GM12878 (cell line): Measurements from ENCODE around the gene SCYGR6. TPM values are rescaled to one million over a fixed set of nuclear protein-coding genes. Genes with fewer than 3 reads are reported as not detected.

Experiments
- ATAC-seq: fragments of 200-7000 bp; cut with Tn5 transposase; 3 replicates; pipeline ENCODE4 v1.9.1; 2020; ENCODE audit warnings: mild to moderate bottlenecking, moderate library complexity
- BruUV-seq: library from RNA; stranded (reverse); fragments of 400-500 nt; replicated peaks from 2 replicates; lab custom pipeline; 2021; lab: Mats Ljungman, UMichigan
- CTCF ChIA-PET: fragments of 300-600 bp; sonication (Branson Sonifier 250); formaldehyde crosslinking; extraction: SDS; loops from one replicate; lab custom pipeline; 2021; ENCODE audit warnings: inconsistent platforms; lab: Yijun Ruan, JAX
- POLR2A ChIA-PET: fragments of 350-600 bp; formaldehyde crosslinking; extraction: SDS; loops from one replicate; lab custom pipeline; 2021; ENCODE audit warnings: inconsistent platforms; lab: Charles Lee
- RAD21 ChIA-PET: fragments of 300-600 bp; sonication (Branson Sonifier 250); formaldehyde crosslinking; loops from one replicate; lab custom pipeline; 2023; ENCODE audit warnings: antibody characterized with exemption; ENCODE audit not compliant: unreplicated experiment; lab: Charles Lee
- SMC1A ChIA-PET: fragments of 300-600 bp; sonication (Branson Sonifier 250); formaldehyde crosslinking; loops from one replicate; lab custom pipeline; 2023; ENCODE audit not compliant: unreplicated experiment, uncharacterized antibody; lab: Charles Lee
- DNase-seq: peaks from one replicate; pipeline ENCODE4 v3.0.0-alpha.2; 2011; ENCODE audit warnings: low read depth, low spot score
- FAIRE-seq: peaks from 3 replicates; lab custom pipeline; 2011; peaks lifted over from hg19 to GRCh38; lab: Jason Lieb, UNC
- H2AFZ ChIP-seq: 2 replicates; pipeline ENCODE4 v1.6.0; 2011; ENCODE audit warnings: low read depth, low read length, control low read depth; ENCODE audit not compliant: control insufficient read depth
- H3K27ac ChIP-seq: 2 replicates; pipeline ENCODE4 v1.5.1; 2011; ENCODE audit warnings: control low read depth; ENCODE audit not compliant: control insufficient read depth, insufficient read depth
- H3K27me3 ChIP-seq, 2 experiments: replicated peaks in 1 of 2; 2 replicates each; pipeline versions ENCODE4 v1.6.0 to v1.6.1; 2011; ENCODE audit warnings: low read length in 1 of 2; ENCODE audit not compliant: control insufficient read depth in 2 of 2, insufficient read depth in 2 of 2
- H3K36me3 ChIP-seq, 2 experiments: 2 replicates each; pipeline ENCODE4 v1.5.1; 2011; ENCODE audit warnings: low read length in 1 of 2; ENCODE audit not compliant: control insufficient read depth in 2 of 2, insufficient read depth in 2 of 2
- H3K4me1 ChIP-seq: 2 replicates; pipeline ENCODE4 v1.6.1; 2011; ENCODE audit warnings: mild to moderate bottlenecking, low read length, moderate library complexity, mixed read lengths; ENCODE audit not compliant: control insufficient read depth, insufficient read depth
- H3K4me2 ChIP-seq: 2 replicates; pipeline ENCODE4 v1.6.0; 2011; ENCODE audit warnings: control low read depth; ENCODE audit not compliant: control insufficient read depth, insufficient read depth
- H3K4me3 ChIP-seq: fragments of 200-600 bp; sonication (generic); 2 replicates; pipeline ENCODE4 v1.5.1; 2016
- H3K79me2 ChIP-seq: 2 replicates; pipeline ENCODE4 v1.6.0; 2011; ENCODE audit warnings: low read length; ENCODE audit not compliant: control insufficient read depth, insufficient read depth
- H3K9ac ChIP-seq: 2 replicates; pipeline ENCODE4 v1.8.0; 2011; ENCODE audit warnings: low read length, control low read depth, mixed read lengths; ENCODE audit not compliant: control insufficient read depth, insufficient read depth
- H3K9me3 ChIP-seq: replicated peaks from 3 replicates; pipeline ENCODE4 v1.5.1; 2011; ENCODE audit warnings: mild to moderate bottlenecking, low read length; ENCODE audit not compliant: control insufficient read depth, insufficient read depth
- H4K20me1 ChIP-seq: 2 replicates; pipeline ENCODE4 v1.6.0; 2011; ENCODE audit not compliant: control insufficient read depth, insufficient read depth
- ATF7 ChIP-seq: fragments of 450-650 bp; IDR thresholded peaks from 2 replicates; pipeline ENCODE4 v1.6.1; 2016; ENCODE audit warnings: low read depth, mild to moderate bottlenecking
- CREM ChIP-seq: IDR thresholded peaks from 2 replicates; pipeline ENCODE4 v1.6.1; 2014; ENCODE audit warnings: antibody characterized with exemption, low read depth
- ESRRA ChIP-seq: IDR thresholded peaks from 2 replicates; pipeline ENCODE4 v1.6.1; 2012; ENCODE audit warnings: mild to moderate bottlenecking, low read length, improper control_type of control experiment
- FOXM1 ChIP-seq: IDR thresholded peaks from 2 replicates; pipeline ENCODE4 v1.6.1; 2012; ENCODE audit warnings: low read depth, mild to moderate bottlenecking, inconsistent platforms, low read length, moderate library complexity
- JUND ChIP-seq: IDR thresholded peaks from 2 replicates; pipeline ENCODE4 v1.6.1; 2012; ENCODE audit warnings: low read depth, mild to moderate bottlenecking, low read length, improper control_type of control experiment, moderate library complexity
- NKRF ChIP-seq: fragments of 450-650 bp; conservative IDR thresholded peaks from 2 replicates; pipeline ENCODE4 v1.6.1; 2017; ENCODE audit warnings: mild to moderate bottlenecking, moderate library complexity
- SMARCA5 ChIP-seq: fragments of 450-650 bp; IDR thresholded peaks from 2 replicates; pipeline ENCODE4 v1.6.1; 2017; ENCODE audit warnings: mild to moderate bottlenecking
- TCF7 ChIP-seq: IDR thresholded peaks from 2 replicates; pipeline ENCODE4 v1.6.1; 2014; ENCODE audit warnings: antibody characterized with exemption, borderline replicate concordance
- ZBED1 ChIP-seq: IDR thresholded peaks from 2 replicates; pipeline ENCODE4 v1.6.1; 2016; ENCODE audit warnings: borderline replicate concordance
- ZNF384 ChIP-seq: IDR thresholded peaks from 2 replicates; pipeline ENCODE4 v1.6.1; 2012; ENCODE audit warnings: low read depth, mild to moderate bottlenecking, low read length, improper control_type of control experiment, borderline replicate concordance
- WGBS: methylation state at CpG from one replicate; pipeline ENCODE4 v1.1.6; 2016; ENCODE audit warnings: low lambda C conversion rate; ENCODE audit not compliant: insufficient replicate concordance, insufficient coverage; ENCODE audit errors: missing lambda C conversion rate; 5-methylcytosine and 5-hydroxymethylcytosine counted together
- in situ Hi-C: fragments of 300-500 bp; cut with MboI; formaldehyde crosslinking; loops from 9 replicates; pipeline ENCODE4 v1.14.3; 2018; ENCODE audit warnings: mixed read lengths
- intact Hi-C: fragments of 100-400 bp; cut with micrococcal nuclease; formaldehyde crosslinking; loops from one replicate; pipeline ENCODE4 v1.14.2; 2022; ENCODE audit not compliant: unreplicated experiment
- polyA plus RNA-seq, 11 experiments: library from polyadenylated mRNA; depleted of rRNA in 4 of 11; unstranded in 6 of 11; stranded (reverse) in 5 of 11; fragments of >200 nt; fragmentation: Nextera tagmentation in 4 of 11; fragmentation: Illumina TruSeq in 1 of 11; extraction: Ambion mirVana in 4 of 11; extraction: Trizol in 1 of 11; gene quantifications; 1 replicate in 1 of 11; 2 replicates in 10 of 11; pipeline versions ENCODE4 v1.2.1 to v1.2.3, GENCODE V29; 2011 to 2016; ENCODE audit warnings: inconsistent platforms in 2 of 11, missing spikeins in 2 of 11, low read depth in 1 of 11
- total RNA-seq, 4 experiments: library from RNA; depleted of rRNA in 3 of 4; stranded (reverse); fragments of >200 nt in 3 of 4; fragmentation: Illumina TruSeq in 1 of 4; extraction: Trizol in 1 of 4; gene quantifications; 2 replicates each; pipeline versions ENCODE4 v1.2.1 to v1.2.3, GENCODE V29; 2013 to 2021
- TF ChIP-seq, protein P1 (sequence below): fragments of 450-650 bp; IDR thresholded peaks from 2 replicates; pipeline ENCODE4 v1.6.1; 2017; ENCODE audit warnings: borderline replicate concordance
- TF ChIP-seq, protein P2 (sequence below): IDR thresholded peaks from 2 replicates; pipeline ENCODE4 v1.6.1; 2012; ENCODE audit warnings: mild to moderate bottlenecking, low read depth, low read length
- TF ChIP-seq, protein P3 (sequence below): fragments of 450-650 bp; IDR thresholded peaks from 2 replicates; pipeline ENCODE4 v1.6.1; 2018; ENCODE audit warnings: mild to moderate bottlenecking, low read depth, moderate library complexity; ENCODE audit not compliant: partially characterized antibody

SCYGR6 gene
- total and polyA plus RNA-seq, 10 of the 15 experiments (the other 5 are each of a cell fraction or from before 2014, with no cell fraction given): not detected

- POLR2A ChIA-PET: no interaction called here
- no TSS peak for BruUV-seq
- TF ChIP-seq, protein P1, sequence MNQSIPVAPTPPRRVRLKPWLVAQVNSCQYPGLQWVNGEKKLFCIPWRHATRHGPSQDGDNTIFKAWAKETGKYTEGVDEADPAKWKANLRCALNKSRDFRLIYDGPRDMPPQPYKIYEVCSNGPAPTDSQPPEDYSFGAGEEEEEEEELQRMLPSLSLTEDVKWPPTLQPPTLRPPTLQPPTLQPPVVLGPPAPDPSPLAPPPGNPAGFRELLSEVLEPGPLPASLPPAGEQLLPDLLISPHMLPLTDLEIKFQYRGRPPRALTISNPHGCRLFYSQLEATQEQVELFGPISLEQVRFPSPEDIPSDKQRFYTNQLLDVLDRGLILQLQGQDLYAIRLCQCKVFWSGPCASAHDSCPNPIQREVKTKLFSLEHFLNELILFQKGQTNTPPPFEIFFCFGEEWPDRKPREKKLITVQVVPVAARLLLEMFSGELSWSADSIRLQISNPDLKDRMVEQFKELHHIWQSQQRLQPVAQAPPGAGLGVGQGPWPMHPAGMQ: no peak
- TF ChIP-seq ESRRA: no peak
- TF ChIP-seq ZBED1: no peak
- TF ChIP-seq FOXM1: no peak
- TF ChIP-seq, protein P2, sequence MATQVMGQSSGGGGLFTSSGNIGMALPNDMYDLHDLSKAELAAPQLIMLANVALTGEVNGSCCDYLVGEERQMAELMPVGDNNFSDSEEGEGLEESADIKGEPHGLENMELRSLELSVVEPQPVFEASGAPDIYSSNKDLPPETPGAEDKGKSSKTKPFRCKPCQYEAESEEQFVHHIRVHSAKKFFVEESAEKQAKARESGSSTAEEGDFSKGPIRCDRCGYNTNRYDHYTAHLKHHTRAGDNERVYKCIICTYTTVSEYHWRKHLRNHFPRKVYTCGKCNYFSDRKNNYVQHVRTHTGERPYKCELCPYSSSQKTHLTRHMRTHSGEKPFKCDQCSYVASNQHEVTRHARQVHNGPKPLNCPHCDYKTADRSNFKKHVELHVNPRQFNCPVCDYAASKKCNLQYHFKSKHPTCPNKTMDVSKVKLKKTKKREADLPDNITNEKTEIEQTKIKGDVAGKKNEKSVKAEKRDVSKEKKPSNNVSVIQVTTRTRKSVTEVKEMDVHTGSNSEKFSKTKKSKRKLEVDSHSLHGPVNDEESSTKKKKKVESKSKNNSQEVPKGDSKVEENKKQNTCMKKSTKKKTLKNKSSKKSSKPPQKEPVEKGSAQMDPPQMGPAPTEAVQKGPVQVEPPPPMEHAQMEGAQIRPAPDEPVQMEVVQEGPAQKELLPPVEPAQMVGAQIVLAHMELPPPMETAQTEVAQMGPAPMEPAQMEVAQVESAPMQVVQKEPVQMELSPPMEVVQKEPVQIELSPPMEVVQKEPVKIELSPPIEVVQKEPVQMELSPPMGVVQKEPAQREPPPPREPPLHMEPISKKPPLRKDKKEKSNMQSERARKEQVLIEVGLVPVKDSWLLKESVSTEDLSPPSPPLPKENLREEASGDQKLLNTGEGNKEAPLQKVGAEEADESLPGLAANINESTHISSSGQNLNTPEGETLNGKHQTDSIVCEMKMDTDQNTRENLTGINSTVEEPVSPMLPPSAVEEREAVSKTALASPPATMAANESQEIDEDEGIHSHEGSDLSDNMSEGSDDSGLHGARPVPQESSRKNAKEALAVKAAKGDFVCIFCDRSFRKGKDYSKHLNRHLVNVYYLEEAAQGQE: no peak
- TF ChIP-seq ZNF384: no peak
- TF ChIP-seq JUND: no peak
- TF ChIP-seq TCF7: no peak
- no peak for TF ChIP-seq CREM
- TF ChIP-seq, protein P3, sequence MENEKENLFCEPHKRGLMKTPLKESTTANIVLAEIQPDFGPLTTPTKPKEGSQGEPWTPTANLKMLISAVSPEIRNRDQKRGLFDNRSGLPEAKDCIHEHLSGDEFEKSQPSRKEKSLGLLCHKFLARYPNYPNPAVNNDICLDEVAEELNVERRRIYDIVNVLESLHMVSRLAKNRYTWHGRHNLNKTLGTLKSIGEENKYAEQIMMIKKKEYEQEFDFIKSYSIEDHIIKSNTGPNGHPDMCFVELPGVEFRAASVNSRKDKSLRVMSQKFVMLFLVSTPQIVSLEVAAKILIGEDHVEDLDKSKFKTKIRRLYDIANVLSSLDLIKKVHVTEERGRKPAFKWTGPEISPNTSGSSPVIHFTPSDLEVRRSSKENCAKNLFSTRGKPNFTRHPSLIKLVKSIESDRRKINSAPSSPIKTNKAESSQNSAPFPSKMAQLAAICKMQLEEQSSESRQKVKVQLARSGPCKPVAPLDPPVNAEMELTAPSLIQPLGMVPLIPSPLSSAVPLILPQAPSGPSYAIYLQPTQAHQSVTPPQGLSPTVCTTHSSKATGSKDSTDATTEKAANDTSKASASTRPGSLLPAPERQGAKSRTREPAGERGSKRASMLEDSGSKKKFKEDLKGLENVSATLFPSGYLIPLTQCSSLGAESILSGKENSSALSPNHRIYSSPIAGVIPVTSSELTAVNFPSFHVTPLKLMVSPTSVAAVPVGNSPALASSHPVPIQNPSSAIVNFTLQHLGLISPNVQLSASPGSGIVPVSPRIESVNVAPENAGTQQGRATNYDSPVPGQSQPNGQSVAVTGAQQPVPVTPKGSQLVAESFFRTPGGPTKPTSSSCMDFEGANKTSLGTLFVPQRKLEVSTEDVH: no peak
- no peak for TF ChIP-seq ATF7
- TF ChIP-seq NKRF: no peak
- no peak for TF ChIP-seq SMARCA5
These were observed 20.6 kb downstream of the SCYGR6 start for GRCh38 chr2:227703961-227704360.

More at GRCh38 chr2:227703961-227704360, 20.6 kb downstream of the SCYGR6 start:
- H3K27me3 ChIP-seq: peaks cover 3 to 5% of the 10 kb centered on the region in 2 experiments; a peak in 2 of 4 replicates
- H3K36me3 ChIP-seq: no peaks in the 10 kb centered on the region
- in situ Hi-C loops: no loop called here
- SMC1A ChIA-PET: no interaction called here
- H3K4me3 ChIP-seq: no peak overlapping the region
- WGBS: 11% methylated on average over 3 of the region's 3 CpGs
- ATAC-seq: no peak
- DNase-seq: no peak
- H2AFZ ChIP-seq: no peak overlapping the region
- H3K9me3 ChIP-seq: no peaks in the 10 kb centered on the region
- CTCF ChIA-PET: interaction anchor here (0.6 to 1.5 kb wide), 3 partner anchors 46 to 1280 kb away, joined by 3 to 4 read pairs (median 3); no protein-coding TSS in a partner anchor
- intact Hi-C loops: no loop called here
- H3K79me2 ChIP-seq: no peaks in the 10 kb centered on the region
- no peak overlapping the region for H3K27ac ChIP-seq
- H3K4me2 ChIP-seq: no peak overlapping the region
- H3K9ac ChIP-seq: no peak overlapping the region
- H3K4me1 ChIP-seq: no peaks in the 10 kb centered on the region
- H4K20me1 ChIP-seq: no peaks in the 10 kb centered on the region
- RAD21 ChIA-PET: no interaction called here
- no peak for FAIRE-seq
